HEK293T (cell line): Measurements from ENCODE around the gene TAF5L.
A peak's percentile ranks its signal among the peaks of the same experiment; 100 is the strongest.

Source experiments
- CTCF ChIA-PET: fragments of 350-600 bp; formaldehyde crosslinking; extraction: SDS; loops from one replicate; lab custom pipeline; 2021; ENCODE audit warnings: antibody characterized with exemption, inconsistent platforms; lab: Yijun Ruan, JAX
- POLR2A ChIA-PET: fragments of 350-600 bp; formaldehyde crosslinking; extraction: SDS; loops from one replicate; lab custom pipeline; 2020; ENCODE audit warnings: antibody characterized with exemption, inconsistent platforms; lab: Yijun Ruan, JAX
- DNase-seq: peaks from one replicate; pipeline ENCODE4 v3.0.0; 2012; ENCODE audit warnings: mixed read lengths; ENCODE audit errors: extremely low spot score
- ARNT ChIP-seq: fragments of 450-650 bp; IDR thresholded peaks from 2 replicates; pipeline ENCODE4 v1.6.1; 2017; ENCODE audit warnings: mild to moderate bottlenecking
- BHLHE40 ChIP-seq: fragments of 450-650 bp; IDR thresholded peaks from 2 replicates; pipeline ENCODE4 v1.6.1; 2016; ENCODE audit warnings: mild to moderate bottlenecking, moderate library complexity, borderline replicate concordance
- CTBP1 ChIP-seq: fragments of 450-650 bp; IDR thresholded peaks from 2 replicates; pipeline ENCODE4 v1.6.1; 2016; ENCODE audit warnings: borderline replicate concordance
- ELF4 ChIP-seq: fragments of 450-650 bp; IDR thresholded peaks from 2 replicates; pipeline ENCODE4 v1.6.1; 2017; ENCODE audit warnings: antibody characterized with exemption
- FOXA1 ChIP-seq: fragments of 450-650 bp; IDR thresholded peaks from 2 replicates; pipeline ENCODE4 v1.6.1; 2016; ENCODE audit warnings: mild to moderate bottlenecking
- FOXK2 ChIP-seq: fragments of 450-650 bp; IDR thresholded peaks from 2 replicates; pipeline ENCODE4 v1.6.1; 2016; ENCODE audit warnings: mild to moderate bottlenecking
- FOXM1 ChIP-seq: fragments of 450-650 bp; IDR thresholded peaks from 2 replicates; pipeline ENCODE4 v1.6.1; 2017; ENCODE audit warnings: mild to moderate bottlenecking, borderline replicate concordance
- HDGF ChIP-seq: fragments of 450-650 bp; IDR thresholded peaks from 2 replicates; pipeline ENCODE4 v1.6.1; 2017; ENCODE audit warnings: antibody characterized with exemption, borderline replicate concordance
- L3MBTL2 ChIP-seq: fragments of 450-650 bp; conservative IDR thresholded peaks from 2 replicates; pipeline ENCODE4 v1.6.1; 2016; ENCODE audit warnings: mild to moderate bottlenecking
- LEF1 ChIP-seq: fragments of 450-650 bp; IDR thresholded peaks from 2 replicates; pipeline ENCODE4 v1.6.1; 2017; ENCODE audit warnings: mild to moderate bottlenecking, borderline replicate concordance
- NFRKB ChIP-seq: fragments of 450-650 bp; IDR thresholded peaks from 2 replicates; pipeline ENCODE4 v1.6.1; 2016; ENCODE audit warnings: mild to moderate bottlenecking, moderate library complexity
- SP1 ChIP-seq: fragments of 450-650 bp; IDR thresholded peaks from 2 replicates; pipeline ENCODE4 v1.6.1; 2017
- SUZ12 ChIP-seq: fragments of 450-650 bp; IDR thresholded peaks from 2 replicates; pipeline ENCODE4 v1.6.1; 2016; ENCODE audit warnings: mild to moderate bottlenecking
- TARDBP ChIP-seq: fragments of 450-650 bp; IDR thresholded peaks from 2 replicates; pipeline ENCODE4 v1.6.1; 2016
- ZNF384 ChIP-seq: fragments of 450-650 bp; IDR thresholded peaks from 2 replicates; pipeline ENCODE4 v1.6.1; 2016
- TF ChIP-seq, protein P1 (sequence below): fragments of 450-650 bp; IDR thresholded peaks from 2 replicates; pipeline ENCODE4 v1.6.1; 2016

The TAF5L gene

GRCh38 chr1:229657993-229658755 is 32.3 kb upstream of the TAF5L start:
- CTCF ChIA-PET = no interaction called here
- POLR2A ChIA-PET = no interaction called here
- TF ChIP-seq ELF4 (no peak), BHLHE40 (no peak), HDGF (no peak)
- TF ChIP-seq, protein P1, sequence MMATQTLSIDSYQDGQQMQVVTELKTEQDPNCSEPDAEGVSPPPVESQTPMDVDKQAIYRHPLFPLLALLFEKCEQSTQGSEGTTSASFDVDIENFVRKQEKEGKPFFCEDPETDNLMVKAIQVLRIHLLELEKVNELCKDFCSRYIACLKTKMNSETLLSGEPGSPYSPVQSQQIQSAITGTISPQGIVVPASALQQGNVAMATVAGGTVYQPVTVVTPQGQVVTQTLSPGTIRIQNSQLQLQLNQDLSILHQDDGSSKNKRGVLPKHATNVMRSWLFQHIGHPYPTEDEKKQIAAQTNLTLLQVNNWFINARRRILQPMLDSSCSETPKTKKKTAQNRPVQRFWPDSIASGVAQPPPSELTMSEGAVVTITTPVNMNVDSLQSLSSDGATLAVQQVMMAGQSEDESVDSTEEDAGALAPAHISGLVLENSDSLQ = no peak
- peak; percentile 1 for DNase-seq

DNA sequence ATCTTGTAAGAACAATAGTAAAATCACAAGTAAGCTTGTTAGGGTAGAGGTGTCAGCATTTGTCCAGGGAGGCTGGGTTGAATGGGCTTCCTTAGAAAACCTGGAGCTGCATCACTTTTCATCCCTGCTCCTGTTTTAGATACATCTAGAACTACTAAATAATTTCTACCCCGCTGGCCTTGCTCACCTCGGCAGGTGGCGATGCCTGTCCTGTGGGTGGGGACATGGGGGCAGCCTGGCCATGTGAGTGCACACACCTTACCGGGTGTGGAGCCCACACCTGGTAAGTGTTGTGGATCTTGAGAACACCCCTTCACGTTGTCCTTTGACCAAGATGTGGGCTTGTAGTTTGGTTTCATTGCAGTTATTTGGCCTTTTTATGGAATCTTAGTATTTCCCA is 29.9 kb upstream of the TAF5L start:
- TF ChIP-seq ELF4 = no peak
- no peak for TF ChIP-seq NFRKB
- no peak for TF ChIP-seq ARNT
- TF ChIP-seq HDGF = no peak
- TF ChIP-seq BHLHE40 = no peak
- TF ChIP-seq L3MBTL2 = no peak
- no peak for TF ChIP-seq LEF1
- no peak for TF ChIP-seq ZNF384
- TF ChIP-seq TARDBP = no peak
- TF ChIP-seq FOXM1 = no peak
- TF ChIP-seq FOXA1 = no peak
- TF ChIP-seq CTBP1 = no peak
- TF ChIP-seq SP1 = no peak
- ChIA-PET CTCF (no interaction called here), POLR2A (no interaction called here)
- DNase-seq = no peak

DNA sequence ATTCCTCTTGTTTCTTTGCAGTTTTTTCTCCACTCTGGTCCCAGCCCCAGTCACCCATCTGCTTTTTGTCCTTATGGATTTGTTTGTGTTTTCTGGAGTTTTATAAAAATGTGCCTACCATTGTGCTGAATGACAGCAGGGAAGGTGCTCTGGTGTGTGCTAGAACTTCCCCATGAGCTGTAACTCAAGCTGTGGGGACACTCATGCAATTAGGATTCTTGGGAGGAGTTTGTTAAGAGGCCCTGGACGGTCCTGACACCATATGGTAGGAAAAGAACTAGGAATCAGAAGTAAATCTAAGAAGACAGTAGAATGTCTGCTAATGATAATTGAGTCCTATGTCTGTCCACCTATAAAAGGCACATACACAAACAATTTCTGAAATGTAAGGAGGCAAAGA is 27.5 kb upstream of the TAF5L start:
- ChIA-PET CTCF (no interaction called here), POLR2A (no interaction called here)
- no peak for DNase-seq
- no peak for TF ChIP-seq HDGF
- no peak for TF ChIP-seq NFRKB
- TF ChIP-seq BHLHE40 = no peak
- TF ChIP-seq, protein P1 = no peak
- TF ChIP-seq TARDBP = no peak
- TF ChIP-seq ELF4 = no peak
- no peak for TF ChIP-seq FOXA1
- TF ChIP-seq SP1 = no peak
- no peak for TF ChIP-seq LEF1
- TF ChIP-seq CTBP1 = no peak
- no peak for TF ChIP-seq FOXK2
- no peak for TF ChIP-seq FOXM1
- no peak for TF ChIP-seq ZNF384
- TF ChIP-seq L3MBTL2 = no peak
- TF ChIP-seq SUZ12 = no peak
- TF ChIP-seq ARNT = no peak

DNA sequence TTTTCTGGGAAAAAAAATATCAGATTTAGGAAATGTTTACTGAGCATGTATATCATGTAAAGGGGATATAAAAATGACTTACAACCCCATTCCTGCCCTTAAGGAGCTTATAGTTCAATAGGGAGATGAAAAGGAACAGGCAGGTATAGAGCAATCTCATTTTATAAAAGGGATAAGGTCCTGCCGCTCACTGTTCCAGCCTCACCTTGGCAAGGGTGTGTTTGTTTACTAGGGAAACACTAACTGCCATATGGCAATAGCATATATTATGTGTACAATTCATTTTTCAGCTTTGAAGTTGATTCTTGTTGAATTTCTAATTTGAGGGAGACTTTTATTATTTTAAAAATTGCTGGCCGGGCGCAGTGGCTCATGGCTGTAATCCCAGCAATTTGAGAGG is 25.6 kb upstream of the TAF5L start:
- CTCF ChIA-PET = no interaction called here
- DNase-seq = no peak
- TF ChIP-seq CTBP1 (no peak), NFRKB (no peak), LEF1 (no peak), FOXA1 (no peak)
- POLR2A ChIA-PET = no interaction called here

GRCh38 chr1:229650045-229650444 is 24.1 kb upstream of the TAF5L start:
- POLR2A ChIA-PET = no interaction called here
- TF ChIP-seq ELF4 (no peak), FOXA1 (no peak), BHLHE40 (no peak), L3MBTL2 (no peak), HDGF (no peak), FOXK2 (no peak), ZNF384 (no peak), FOXM1 (no peak), TARDBP (no peak)
- TF ChIP-seq, protein P1 = no peak
- CTCF ChIA-PET = no interaction called here
- DNase-seq = no peak

- no peak for TF ChIP-seq SUZ12
- TF ChIP-seq L3MBTL2 = no peak
- DNase-seq = no peak
- POLR2A ChIA-PET = no interaction called here
- CTCF ChIA-PET = no interaction called here
These were observed 22.5 kb upstream of the TAF5L start for GRCh38 chr1:229648406-229648805.

- ChIA-PET POLR2A (interaction anchor here (1.0 kb wide), 1 partner anchor 87 kb away, joined by 3 read pairs; the partner anchor contains the start of gene ABCB10), CTCF (interaction anchor here (0.6 kb wide), 1 partner anchor 642 kb away, joined by 3 read pairs; no protein-coding TSS in a partner anchor)
- no peak for DNase-seq
- no peak for TF ChIP-seq ARNT
- no peak for TF ChIP-seq SUZ12
- TF ChIP-seq FOXK2 = no peak
- no peak for TF ChIP-seq NFRKB
- no peak for TF ChIP-seq SP1
- TF ChIP-seq HDGF = no peak
- no peak for TF ChIP-seq ELF4
- TF ChIP-seq CTBP1 = no peak
- no peak for TF ChIP-seq BHLHE40
- TF ChIP-seq FOXM1 = no peak
- TF ChIP-seq LEF1 = no peak
- TF ChIP-seq, protein P1 = no peak
- TF ChIP-seq L3MBTL2 = no peak
These were observed 19.5 kb upstream of the TAF5L start for GRCh38 chr1:229645324-229645993.
